PC-3 (cell line): ENCODE measurements around the gene MRPL14. TPM values are rescaled to one million over a fixed set of nuclear protein-coding genes. Genes with fewer than 3 reads are reported as not detected.

Experiments
- ATAC-seq: fragments of 200-7000 bp; cut with Tn5 transposase; 2 replicates; pipeline ENCODE4 v1.9.1; 2020; ENCODE audit warnings: mild to moderate bottlenecking, moderate library complexity
- BruUV-seq: library from RNA; stranded (reverse); fragments of 400-500 nt; replicated peaks from 2 replicates; lab custom pipeline; 2021; lab: Mats Ljungman, UMichigan
- CTCF ChIA-PET: fragments of 300-600 bp; sonication (Branson Sonifier 250); formaldehyde crosslinking; loops from one replicate; lab custom pipeline; 2022; ENCODE audit warnings: antibody characterized with exemption; lab: Charles Lee
- POLR2A ChIA-PET: fragments of 300-600 bp; sonication (Branson Sonifier 250); formaldehyde crosslinking; loops from one replicate; lab custom pipeline; 2022; ENCODE audit warnings: antibody characterized with exemption; ENCODE audit not compliant: unreplicated experiment; lab: Charles Lee
- DNase-seq: peaks from one replicate; pipeline ENCODE4 v3.0.0-alpha.2; 2015
- H2AFZ ChIP-seq: fragments of 300-600 bp; sonication (generic); 2 replicates; pipeline ENCODE4 v1.6.0; 2016; ENCODE audit warnings: antibody characterized with exemption, low read length
- H3F3A ChIP-seq: fragments of 300-600 bp; sonication (generic); one replicate; pipeline ENCODE4 v1.6.0; 2017; ENCODE audit warnings: antibody characterized with exemption, low read length, control low read depth, mild to moderate bottlenecking; ENCODE audit not compliant: unreplicated experiment
- H3K27ac ChIP-seq: fragments of 300-600 bp; sonication (generic); 2 replicates; pipeline ENCODE4 v1.5.1; 2016; ENCODE audit warnings: mild to moderate bottlenecking, low read length
- H3K27me3 ChIP-seq: fragments of 300-600 bp; sonication (generic); 2 replicates; pipeline ENCODE4 v1.6.1; 2016; ENCODE audit warnings: low read length, mixed read lengths
- H3K36me3 ChIP-seq: fragments of 300-600 bp; sonication (generic); 2 replicates; pipeline ENCODE4 v1.6.1; 2016; ENCODE audit warnings: low read depth, mixed run types, low read length, mixed read lengths
- H3K4me1 ChIP-seq: fragments of 300-600 bp; sonication (generic); 2 replicates; pipeline ENCODE4 v1.5.1; 2016; ENCODE audit warnings: low read length; ENCODE audit not compliant: insufficient read depth
- H3K4me2 ChIP-seq: fragments of 300-600 bp; sonication (generic); 2 replicates; pipeline ENCODE4 v1.6.0; 2016; ENCODE audit warnings: low read length
- H3K4me3 ChIP-seq: fragments of 300-600 bp; sonication (generic); 2 replicates; pipeline ENCODE4 v1.5.1; 2016; ENCODE audit warnings: mild to moderate bottlenecking, low read length, mixed read lengths
- H3K79me2 ChIP-seq: fragments of 300-600 bp; sonication (generic); 2 replicates; pipeline ENCODE4 v1.6.1; 2017; ENCODE audit warnings: low read length, mixed read lengths
- H3K9ac ChIP-seq: fragments of 300-600 bp; sonication (generic); 2 replicates; pipeline ENCODE4 v1.6.0; 2016; ENCODE audit warnings: mild to moderate bottlenecking, low read length
- H3K9me2 ChIP-seq: fragments of 300-600 bp; sonication (generic); replicated peaks from 2 replicates; pipeline ENCODE4 v1.6.1; 2016; ENCODE audit warnings: mixed run types, low read length, mixed read lengths
- H3K9me3 ChIP-seq: fragments of 300-600 bp; sonication (generic); 2 replicates; pipeline ENCODE4 v1.6.1; 2016; ENCODE audit warnings: low read length, mixed read lengths
- H4K20me1 ChIP-seq: fragments of 300-600 bp; sonication (generic); 2 replicates; pipeline ENCODE4 v1.6.1; 2016; ENCODE audit warnings: low read length, mixed read lengths
- CTCF ChIP-seq: fragments of 300-600 bp; sonication (generic); conservative IDR thresholded peaks from 2 replicates; pipeline ENCODE4 v1.5.1; 2017; ENCODE audit warnings: antibody characterized with exemption, low read depth, mild to moderate bottlenecking, low read length
- EZH2 ChIP-seq: fragments of 300-600 bp; sonication (generic); IDR thresholded peaks from one replicate; pipeline ENCODE4 v1.6.1; 2017; ENCODE audit warnings: antibody characterized with exemption, mild to moderate bottlenecking, low read length; ENCODE audit not compliant: unreplicated experiment
- EZH2phosphoT487 ChIP-seq: fragments of 300-600 bp; sonication (generic); IDR thresholded peaks from 2 replicates; pipeline ENCODE4 v1.6.1; 2018; ENCODE audit warnings: mild to moderate bottlenecking, antibody characterized with exemption, low read length, borderline replicate concordance
- intact Hi-C: fragments of 100-400 bp; cut with micrococcal nuclease; formaldehyde crosslinking; loops from 2 replicates; pipeline ENCODE4 v1.9.0; 2023
- total RNA-seq: library from RNA; depleted of rRNA; stranded (reverse); fragments of >200 nt; gene quantifications from 2 replicates; pipeline ENCODE4 v1.2.3, GENCODE V29; 2014

MRPL14 gene
- total RNA-seq, 1 experiment from 2014 or later, result 192 TPM

- H4K20me1 ChIP-seq, result no peaks in the 10 kb centered on the region
- H3K27ac ChIP-seq, result no peak overlapping the region
- intact Hi-C loops, result no loop called here
- ChIA-PET CTCF (no interaction called here), POLR2A (no interaction called here)
- H3K36me3 ChIP-seq, result no peaks in the 10 kb centered on the region
- no peaks in the 10 kb centered on the region for H3K79me2 ChIP-seq
- H3K4me3 ChIP-seq, result no peak overlapping the region
- BruUV-seq, result no TSS peak
- H3K4me2 ChIP-seq, result no peak overlapping the region
- DNase-seq, result no peak
- H3K27me3 ChIP-seq, result no peaks in the 10 kb centered on the region
- H3K4me1 ChIP-seq, result peaks cover 36% of the 10 kb centered on the region
- H2AFZ ChIP-seq, result no peak overlapping the region
- ATAC-seq, result no peak
- H3K9ac ChIP-seq, result no peak overlapping the region
- H3F3A ChIP-seq, result no peaks in the 10 kb centered on the region
- no peaks in the 10 kb centered on the region for H3K9me3 ChIP-seq
- H3K9me2 ChIP-seq, result no peaks in the 10 kb centered on the region
- TF ChIP-seq EZH2 (no peak), EZH2phosphoT487 (no peak), CTCF (no peak)
Observed at GRCh38 chr6:44067173-44068139, 59.8 kb downstream of the MRPL14 start.

- intact Hi-C loops, result no loop called here
- H3K27me3 ChIP-seq, result no peaks in the 10 kb centered on the region
- POLR2A ChIA-PET, result no interaction called here
- no peaks in the 10 kb centered on the region for H3K9me2 ChIP-seq
- BruUV-seq, result no TSS peak
- no peak overlapping the region for H3K4me2 ChIP-seq
- H3K4me1 ChIP-seq, result peaks cover 30% of the 10 kb centered on the region
- H3K36me3 ChIP-seq, result no peaks in the 10 kb centered on the region
- H3K79me2 ChIP-seq, result no peaks in the 10 kb centered on the region
- H3K27ac ChIP-seq, result no peak overlapping the region
- ATAC-seq (no peak), DNase-seq (no peak)
- CTCF ChIA-PET, result no interaction called here
- no peak overlapping the region for H3K9ac ChIP-seq
- H3K9me3 ChIP-seq, result no peaks in the 10 kb centered on the region
- no peaks in the 10 kb centered on the region for H4K20me1 ChIP-seq
- no peak for TF ChIP-seq CTCF
- no peak overlapping the region for H2AFZ ChIP-seq
- no peaks in the 10 kb centered on the region for H3F3A ChIP-seq
- H3K4me3 ChIP-seq, result no peak overlapping the region
Observed at GRCh38 chr6:44066394-44067172, 60.7 kb downstream of the MRPL14 start.
